ENCODE data around the gene ITGA1. TPM values are rescaled to one million over a fixed set of nuclear protein-coding genes. Genes with fewer than 3 reads are reported as not detected.

Gene ITGA1
- total and polyA plus RNA-seq, 2 of the 13 experiments (the other 11 are each of a cell fraction or from before 2014, with no cell fraction given) = 23.1 to 28.6 TPM

DNA sequence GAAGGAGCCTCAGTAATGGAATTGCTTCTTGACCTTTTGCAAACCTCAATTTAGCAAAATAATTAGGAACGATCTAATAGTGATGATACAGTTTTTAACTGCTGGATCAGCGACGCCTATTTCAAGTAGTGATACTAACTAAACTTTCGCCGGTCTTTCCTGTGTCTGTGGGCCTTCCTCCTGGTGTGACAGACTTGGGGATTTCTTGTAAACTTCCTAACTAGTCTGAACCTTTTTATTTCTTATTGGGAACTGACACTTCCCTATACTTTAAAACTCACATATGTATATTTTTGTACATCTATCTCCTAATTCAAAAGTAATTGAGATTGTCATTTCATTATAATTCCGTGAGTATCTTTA, 15.2 kb downstream of the ITGA1 start:
- CTCF ChIA-PET (ENCODE audit: low intra/inter-chr PET ratio, low total read pairs) = no interaction called here

More for the DNA sequence above, 15.2 kb downstream of the ITGA1 start:
- peaks cover 37% of the 10 kb centered on the region for H4K20me1 ChIP-seq (ENCODE audit: insufficient read depth, low read length)
- peaks cover 0 to 20% of the 10 kb centered on the region in 2 experiments; a peak in 2 of 5 replicates for H3K36me3 ChIP-seq (replicated peaks in 1 of 2; ENCODE audit: control insufficient read depth in 1 of 2, insufficient read depth in 2 of 2, low read length in 2 of 2)
- ATAC-seq (no peak), DNase-seq (ENCODE audit: low spot score) (no peak), FAIRE-seq (no peak)
- H2AFZ ChIP-seq (ENCODE audit: low read length) = no peak overlapping the region
- no peak for TF ChIP-seq ZNF558 (CRISPR knock-in tag; IDR thresholded peaks at IDR 0.05; ENCODE audit: borderline replicate concordance)
- no peak for TF ChIP-seq CAMTA2 (CRISPR knock-in tag; IDR thresholded peaks at IDR 0.05; ENCODE audit: borderline replicate concordance)
- no peak for TF ChIP-seq HES4 (CRISPR knock-in tag; IDR thresholded peaks at IDR 0.05; ENCODE audit: borderline replicate concordance)
- no peak for TF ChIP-seq ARNT (IDR thresholded peaks at IDR 0.05)
- TF ChIP-seq, protein P1, sequence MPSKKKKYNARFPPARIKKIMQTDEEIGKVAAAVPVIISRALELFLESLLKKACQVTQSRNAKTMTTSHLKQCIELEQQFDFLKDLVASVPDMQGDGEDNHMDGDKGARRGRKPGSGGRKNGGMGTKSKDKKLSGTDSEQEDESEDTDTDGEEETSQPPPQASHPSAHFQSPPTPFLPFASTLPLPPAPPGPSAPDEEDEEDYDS (CRISPR knock-in tag; IDR thresholded peaks at IDR 0.05) = no peak
- TF ChIP-seq ZMYM2 (CRISPR knock-in tag; IDR thresholded peaks at IDR 0.05) = no peak
- TF ChIP-seq YY1 (IDR thresholded peaks at IDR 0.05; ENCODE audit: insufficient read depth, insufficient replicate concordance, low read depth, low read length) = no peak
- TF ChIP-seq, protein P2, sequence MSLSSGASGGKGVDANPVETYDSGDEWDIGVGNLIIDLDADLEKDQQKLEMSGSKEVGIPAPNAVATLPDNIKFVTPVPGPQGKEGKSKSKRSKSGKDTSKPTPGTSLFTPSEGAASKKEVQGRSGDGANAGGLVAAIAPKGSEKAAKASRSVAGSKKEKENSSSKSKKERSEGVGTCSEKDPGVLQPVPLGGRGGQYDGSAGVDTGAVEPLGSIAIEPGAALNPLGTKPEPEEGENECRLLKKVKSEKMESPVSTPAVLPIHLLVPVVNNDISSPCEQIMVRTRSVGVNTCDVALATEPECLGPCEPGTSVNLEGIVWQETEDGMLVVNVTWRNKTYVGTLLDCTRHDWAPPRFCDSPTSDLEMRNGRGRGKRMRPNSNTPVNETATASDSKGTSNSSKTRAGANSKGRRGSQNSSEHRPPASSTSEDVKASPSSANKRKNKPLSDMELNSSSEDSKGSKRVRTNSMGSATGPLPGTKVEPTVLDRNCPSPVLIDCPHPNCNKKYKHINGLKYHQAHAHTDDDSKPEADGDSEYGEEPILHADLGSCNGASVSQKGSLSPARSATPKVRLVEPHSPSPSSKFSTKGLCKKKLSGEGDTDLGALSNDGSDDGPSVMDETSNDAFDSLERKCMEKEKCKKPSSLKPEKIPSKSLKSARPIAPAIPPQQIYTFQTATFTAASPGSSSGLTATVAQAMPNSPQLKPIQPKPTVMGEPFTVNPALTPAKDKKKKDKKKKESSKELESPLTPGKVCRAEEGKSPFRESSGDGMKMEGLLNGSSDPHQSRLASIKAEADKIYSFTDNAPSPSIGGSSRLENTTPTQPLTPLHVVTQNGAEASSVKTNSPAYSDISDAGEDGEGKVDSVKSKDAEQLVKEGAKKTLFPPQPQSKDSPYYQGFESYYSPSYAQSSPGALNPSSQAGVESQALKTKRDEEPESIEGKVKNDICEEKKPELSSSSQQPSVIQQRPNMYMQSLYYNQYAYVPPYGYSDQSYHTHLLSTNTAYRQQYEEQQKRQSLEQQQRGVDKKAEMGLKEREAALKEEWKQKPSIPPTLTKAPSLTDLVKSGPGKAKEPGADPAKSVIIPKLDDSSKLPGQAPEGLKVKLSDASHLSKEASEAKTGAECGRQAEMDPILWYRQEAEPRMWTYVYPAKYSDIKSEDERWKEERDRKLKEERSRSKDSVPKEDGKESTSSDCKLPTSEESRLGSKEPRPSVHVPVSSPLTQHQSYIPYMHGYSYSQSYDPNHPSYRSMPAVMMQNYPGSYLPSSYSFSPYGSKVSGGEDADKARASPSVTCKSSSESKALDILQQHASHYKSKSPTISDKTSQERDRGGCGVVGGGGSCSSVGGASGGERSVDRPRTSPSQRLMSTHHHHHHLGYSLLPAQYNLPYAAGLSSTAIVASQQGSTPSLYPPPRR (CRISPR knock-in tag; IDR thresholded peaks at IDR 0.05; ENCODE audit: borderline replicate concordance) = no peak
- TF ChIP-seq YEATS4 (CRISPR knock-in tag; IDR thresholded peaks at IDR 0.05; ENCODE audit: borderline replicate concordance) = no peak
- TF ChIP-seq, protein P3, sequence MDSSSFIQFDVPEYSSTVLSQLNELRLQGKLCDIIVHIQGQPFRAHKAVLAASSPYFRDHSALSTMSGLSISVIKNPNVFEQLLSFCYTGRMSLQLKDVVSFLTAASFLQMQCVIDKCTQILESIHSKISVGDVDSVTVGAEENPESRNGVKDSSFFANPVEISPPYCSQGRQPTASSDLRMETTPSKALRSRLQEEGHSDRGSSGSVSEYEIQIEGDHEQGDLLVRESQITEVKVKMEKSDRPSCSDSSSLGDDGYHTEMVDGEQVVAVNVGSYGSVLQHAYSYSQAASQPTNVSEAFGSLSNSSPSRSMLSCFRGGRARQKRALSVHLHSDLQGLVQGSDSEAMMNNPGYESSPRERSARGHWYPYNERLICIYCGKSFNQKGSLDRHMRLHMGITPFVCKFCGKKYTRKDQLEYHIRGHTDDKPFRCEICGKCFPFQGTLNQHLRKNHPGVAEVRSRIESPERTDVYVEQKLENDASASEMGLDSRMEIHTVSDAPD (CRISPR knock-in tag; IDR thresholded peaks at IDR 0.05) = no peak
- TF ChIP-seq ESRRA (CRISPR knock-in tag; IDR thresholded peaks at IDR 0.05; ENCODE audit: low read depth) = no peak
- TF ChIP-seq RXRB (CRISPR knock-in tag; IDR thresholded peaks at IDR 0.05; ENCODE audit: borderline replicate concordance) = no peak
- TF ChIP-seq CREM (IDR thresholded peaks at IDR 0.05) = no peak
- no peak for TF ChIP-seq CREM (CRISPR knock-in tag; IDR thresholded peaks at IDR 0.05)
- TF ChIP-seq, protein P4, sequence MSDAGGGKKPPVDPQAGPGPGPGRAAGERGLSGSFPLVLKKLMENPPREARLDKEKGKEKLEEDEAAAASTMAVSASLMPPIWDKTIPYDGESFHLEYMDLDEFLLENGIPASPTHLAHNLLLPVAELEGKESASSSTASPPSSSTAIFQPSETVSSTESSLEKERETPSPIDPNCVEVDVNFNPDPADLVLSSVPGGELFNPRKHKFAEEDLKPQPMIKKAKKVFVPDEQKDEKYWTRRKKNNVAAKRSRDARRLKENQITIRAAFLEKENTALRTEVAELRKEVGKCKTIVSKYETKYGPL (CRISPR knock-in tag; IDR thresholded peaks at IDR 0.05) = no peak
- TF ChIP-seq, protein P5, sequence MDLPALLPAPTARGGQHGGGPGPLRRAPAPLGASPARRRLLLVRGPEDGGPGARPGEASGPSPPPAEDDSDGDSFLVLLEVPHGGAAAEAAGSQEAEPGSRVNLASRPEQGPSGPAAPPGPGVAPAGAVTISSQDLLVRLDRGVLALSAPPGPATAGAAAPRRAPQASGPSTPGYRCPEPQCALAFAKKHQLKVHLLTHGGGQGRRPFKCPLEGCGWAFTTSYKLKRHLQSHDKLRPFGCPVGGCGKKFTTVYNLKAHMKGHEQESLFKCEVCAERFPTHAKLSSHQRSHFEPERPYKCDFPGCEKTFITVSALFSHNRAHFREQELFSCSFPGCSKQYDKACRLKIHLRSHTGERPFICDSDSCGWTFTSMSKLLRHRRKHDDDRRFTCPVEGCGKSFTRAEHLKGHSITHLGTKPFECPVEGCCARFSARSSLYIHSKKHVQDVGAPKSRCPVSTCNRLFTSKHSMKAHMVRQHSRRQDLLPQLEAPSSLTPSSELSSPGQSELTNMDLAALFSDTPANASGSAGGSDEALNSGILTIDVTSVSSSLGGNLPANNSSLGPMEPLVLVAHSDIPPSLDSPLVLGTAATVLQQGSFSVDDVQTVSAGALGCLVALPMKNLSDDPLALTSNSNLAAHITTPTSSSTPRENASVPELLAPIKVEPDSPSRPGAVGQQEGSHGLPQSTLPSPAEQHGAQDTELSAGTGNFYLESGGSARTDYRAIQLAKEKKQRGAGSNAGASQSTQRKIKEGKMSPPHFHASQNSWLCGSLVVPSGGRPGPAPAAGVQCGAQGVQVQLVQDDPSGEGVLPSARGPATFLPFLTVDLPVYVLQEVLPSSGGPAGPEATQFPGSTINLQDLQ (CRISPR knock-in tag; IDR thresholded peaks at IDR 0.05) = no peak
- no peak overlapping the region for H3K27ac ChIP-seq (ENCODE audit: extremely low read length, insufficient read depth, low read length)
- H3K9ac ChIP-seq (ENCODE audit: insufficient read depth, low read depth, low read length) = peak overlapping the region; percentile 86; the same call in 1 of the 2 replicates
- H3K79me2 ChIP-seq (ENCODE audit: insufficient read depth, low read length) = peaks cover 85% of the 10 kb centered on the region
- no peaks in the 10 kb centered on the region for H3K9me3 ChIP-seq (ENCODE audit: low read length)
- H3K4me3 ChIP-seq (replicated peaks in 1 of 3; ENCODE audit: insufficient read depth in 1 of 3, low read depth in 2 of 3, low read length in 3 of 3) = peak overlapping the region; percentile 30 to 86 (median 66); a peak in 5 of 6 replicates
- in situ Hi-C loops (cut with HindIII; ENCODE audit: extremely low pct_ligation_motif_present, low pct_unique_long_range_greater_than_20kb) (no loop called here), intact Hi-C loops (cut with micrococcal nuclease; ENCODE audit: unreplicated experiment) (no loop called here)
- H3K27me3 ChIP-seq (ENCODE audit: control insufficient read depth in 1 of 2, insufficient read depth in 2 of 2, low read length in 2 of 2) = no peaks in the 10 kb centered on the region; a peak in 1 of 5 replicates
- WGBS (ENCODE audit: low lambda C conversion rate) = 78% methylated on average over 6 of the region's 6 CpGs
- peak overlapping the region; percentile 94 for H3K4me2 ChIP-seq (ENCODE audit: low read depth, low read length)
- BruUV-seq (replicated peaks) = no TSS peak
- POLR2A ChIA-PET = no interaction called here
- peaks cover 54% of the 10 kb centered on the region for H3K4me1 ChIP-seq (ENCODE audit: insufficient read depth, low read length)

Measured in HepG2 (cell line).